Ecto neural progenitor cell (in vitro differentiated cells): ENCODE data around the gene OR6K6.

Source experiments
- DNase-seq: peaks from one replicate; pipeline ENCODE4 v3.0.0-alpha.2; 2018; ENCODE audit warnings: low spot score

Gene OR6K6

DNA sequence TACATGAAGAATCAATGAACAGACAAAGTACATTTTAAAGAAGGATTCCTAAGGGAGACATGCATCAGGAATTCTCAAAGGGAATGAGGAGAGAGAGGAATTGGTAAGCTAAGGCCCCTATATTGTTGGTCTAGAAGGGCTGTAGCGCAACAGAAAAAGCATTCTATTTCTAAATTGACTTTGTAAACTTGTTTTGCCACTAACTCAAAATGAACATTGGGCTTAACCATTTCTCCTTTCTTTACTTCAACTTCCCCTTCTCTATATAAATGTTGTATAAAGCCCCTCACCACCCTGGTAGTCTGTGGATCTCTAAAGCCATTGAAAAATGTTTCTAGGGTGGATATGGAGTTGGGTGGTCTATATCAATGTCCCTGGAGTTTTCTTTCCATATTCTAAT is 46.9 kb downstream of the OR6K6 start:
- no peak for DNase-seq

DNA sequence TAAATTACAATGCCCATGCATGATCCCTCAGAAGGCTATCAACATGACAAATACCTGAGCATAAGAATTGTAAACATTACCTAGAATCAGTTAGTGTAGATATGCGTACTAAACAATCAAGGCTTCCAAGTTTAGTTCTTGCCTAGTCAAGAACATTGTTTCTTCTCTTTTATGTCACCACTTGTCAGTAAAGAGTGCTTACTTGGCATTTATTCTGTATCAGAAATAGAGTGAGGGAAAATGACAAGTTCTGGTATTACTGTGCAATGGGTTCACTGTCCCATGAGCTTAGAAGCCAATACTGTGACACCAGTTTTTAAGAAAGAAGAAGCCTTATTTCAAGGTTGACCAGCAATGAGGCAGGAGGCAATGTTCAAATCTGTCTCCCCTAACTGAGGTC is 49.2 kb downstream of the OR6K6 start:
- DNase-seq = no peak
